ENCODE data around the gene CFAP70. TPM values are rescaled to one million over a fixed set of nuclear protein-coding genes. Genes with fewer than 3 reads are reported as not detected.

Gene CFAP70
- total and polyA plus RNA-seq, 4 donors, result 4.7 to 22.6 (median 11.5) TPM

GRCh38 chr10:73229567-73229966, 129.1 kb downstream of the CFAP70 start:
- H3K4me3 ChIP-seq (ENCODE audit: low read depth, low read length), result no peak overlapping the region
- H3K9me3 ChIP-seq (ENCODE audit: control insufficient read depth, insufficient read depth, low read length), result no peaks in the 10 kb centered on the region
- peaks cover 11% of the 10 kb centered on the region for H3K36me3 ChIP-seq (ENCODE audit: control insufficient read depth, insufficient read depth, low read length)
- H3K27ac ChIP-seq (ENCODE audit: low read depth, low read length), result no peak overlapping the region
- no peaks in the 10 kb centered on the region for H3K4me1 ChIP-seq (ENCODE audit: control insufficient read depth, insufficient read depth, low read length)
- DNase-seq (ENCODE audit: low read depth in 4 of 6, low spot score in 6 of 6), result no peak
- H3K27me3 ChIP-seq (ENCODE audit: control insufficient read depth, insufficient read depth, low read length), result no peaks in the 10 kb centered on the region
- WGBS (ENCODE audit: insufficient coverage), result 91% methylated on average over 5 of the region's 6 CpGs

GRCh38 chr10:73228247-73228646, 130.4 kb downstream of the CFAP70 start:
- DNase-seq (ENCODE audit: low read depth in 4 of 6, low spot score in 6 of 6), result no peak
- Histone ChIP-seq H3K4me3 (ENCODE audit: low read depth, low read length) (no peak overlapping the region), H3K4me1 (ENCODE audit: control insufficient read depth, insufficient read depth, low read length) (no peaks in the 10 kb centered on the region), H3K9me3 (ENCODE audit: control insufficient read depth, insufficient read depth, low read length) (no peaks in the 10 kb centered on the region), H3K36me3 (ENCODE audit: control insufficient read depth, insufficient read depth, low read length) (peaks cover 9% of the 10 kb centered on the region), H3K27me3 (ENCODE audit: control insufficient read depth, insufficient read depth, low read length) (no peaks in the 10 kb centered on the region), H3K27ac (ENCODE audit: low read depth, low read length) (no peak overlapping the region)
- WGBS (ENCODE audit: insufficient coverage), result 100% methylated on average over 1 of the region's 3 CpGs

- Histone ChIP-seq H3K4me1 (ENCODE audit: control insufficient read depth, insufficient read depth, low read length) (no peaks in the 10 kb centered on the region), H3K4me3 (ENCODE audit: low read depth, low read length) (no peak overlapping the region), H3K27ac (ENCODE audit: low read depth, low read length) (no peak overlapping the region), H3K27me3 (ENCODE audit: control insufficient read depth, insufficient read depth, low read length) (no peaks in the 10 kb centered on the region), H3K36me3 (ENCODE audit: control insufficient read depth, insufficient read depth, low read length) (peaks cover 8% of the 10 kb centered on the region), H3K9me3 (ENCODE audit: control insufficient read depth, insufficient read depth, low read length) (no peaks in the 10 kb centered on the region)
- DNase-seq (ENCODE audit: low read depth in 4 of 6, low spot score in 6 of 6), result no peak
Observed at GRCh38 chr10:73226663-73227062, 132.0 kb downstream of the CFAP70 start.

GRCh38 chr10:73225518-73225917, 133.1 kb downstream of the CFAP70 start:
- Histone ChIP-seq H3K4me3 (ENCODE audit: low read depth, low read length) (no peak overlapping the region), H3K9me3 (ENCODE audit: control insufficient read depth, insufficient read depth, low read length) (no peaks in the 10 kb centered on the region), H3K36me3 (ENCODE audit: control insufficient read depth, insufficient read depth, low read length) (peaks cover 7% of the 10 kb centered on the region), H3K4me1 (ENCODE audit: control insufficient read depth, insufficient read depth, low read length) (no peaks in the 10 kb centered on the region), H3K27me3 (ENCODE audit: control insufficient read depth, insufficient read depth, low read length) (no peaks in the 10 kb centered on the region), H3K27ac (ENCODE audit: low read depth, low read length) (no peak overlapping the region)
- no peak for DNase-seq (ENCODE audit: low read depth in 4 of 6, low spot score in 6 of 6)

GRCh38 chr10:73220989-73221388, 137.7 kb downstream of the CFAP70 start:
- no CpG with 5 or more reads among the region's 1 CpG for WGBS (ENCODE audit: insufficient coverage)
- H3K27me3 ChIP-seq (ENCODE audit: control insufficient read depth, insufficient read depth, low read length), result no peaks in the 10 kb centered on the region

GRCh38 chr10:73219384-73219783, 139.3 kb downstream of the CFAP70 start:
- H3K4me1 ChIP-seq (ENCODE audit: control insufficient read depth, insufficient read depth, low read length), result no peaks in the 10 kb centered on the region
- no peak overlapping the region for H3K27ac ChIP-seq (ENCODE audit: low read depth, low read length)
- H3K4me3 ChIP-seq (ENCODE audit: low read depth, low read length), result no peak overlapping the region
- H3K9me3 ChIP-seq (ENCODE audit: control insufficient read depth, insufficient read depth, low read length), result no peaks in the 10 kb centered on the region
- H3K27me3 ChIP-seq (ENCODE audit: control insufficient read depth, insufficient read depth, low read length), result no peaks in the 10 kb centered on the region
- DNase-seq (ENCODE audit: low read depth in 4 of 6, low spot score in 6 of 6), result no peak
- H3K36me3 ChIP-seq (ENCODE audit: control insufficient read depth, insufficient read depth, low read length), result peaks cover 8% of the 10 kb centered on the region

More at GRCh38 chr10:73220989-73221388, 137.7 kb downstream of the CFAP70 start:
- Histone ChIP-seq H3K36me3 (ENCODE audit: control insufficient read depth, insufficient read depth, low read length) (peaks cover 8% of the 10 kb centered on the region), H3K4me1 (ENCODE audit: control insufficient read depth, insufficient read depth, low read length) (no peaks in the 10 kb centered on the region), H3K4me3 (ENCODE audit: low read depth, low read length) (no peak overlapping the region), H3K9me3 (ENCODE audit: control insufficient read depth, insufficient read depth, low read length) (no peaks in the 10 kb centered on the region), H3K27ac (ENCODE audit: low read depth, low read length) (no peak overlapping the region)
- no peak for DNase-seq (ENCODE audit: low read depth in 4 of 6, low spot score in 6 of 6)

- Histone ChIP-seq H3K4me1 (ENCODE audit: control insufficient read depth, insufficient read depth, low read length) (no peaks in the 10 kb centered on the region), H3K27ac (ENCODE audit: low read depth, low read length) (no peak overlapping the region), H3K4me3 (ENCODE audit: low read depth, low read length) (no peak overlapping the region), H3K27me3 (ENCODE audit: control insufficient read depth, insufficient read depth, low read length) (no peaks in the 10 kb centered on the region), H3K36me3 (ENCODE audit: control insufficient read depth, insufficient read depth, low read length) (peaks cover 8% of the 10 kb centered on the region), H3K9me3 (ENCODE audit: control insufficient read depth, insufficient read depth, low read length) (no peaks in the 10 kb centered on the region)
- WGBS (ENCODE audit: insufficient coverage), result 94% methylated on average over 2 of the region's 2 CpGs
- DNase-seq (ENCODE audit: low read depth in 4 of 6, low spot score in 6 of 6), result no peak
Observed at GRCh38 chr10:73218431-73219191, 140.1 kb downstream of the CFAP70 start.

- WGBS (ENCODE audit: insufficient coverage), result no CpG with 5 or more reads among the region's 2 CpGs
- no peak overlapping the region for H3K27ac ChIP-seq (ENCODE audit: low read depth, low read length)
Observed at GRCh38 chr10:73217628-73218027, 141.0 kb downstream of the CFAP70 start.

GRCh38 chr10:73215749-73216148, 142.9 kb downstream of the CFAP70 start:
- Histone ChIP-seq H3K27me3 (ENCODE audit: control insufficient read depth, insufficient read depth, low read length) (no peaks in the 10 kb centered on the region), H3K9me3 (ENCODE audit: control insufficient read depth, insufficient read depth, low read length) (no peaks in the 10 kb centered on the region), H3K36me3 (ENCODE audit: control insufficient read depth, insufficient read depth, low read length) (peaks cover 15% of the 10 kb centered on the region), H3K4me1 (ENCODE audit: control insufficient read depth, insufficient read depth, low read length) (no peaks in the 10 kb centered on the region), H3K27ac (ENCODE audit: low read depth, low read length) (no peak overlapping the region), H3K4me3 (ENCODE audit: low read depth, low read length) (no peak overlapping the region)
- no peak for DNase-seq (ENCODE audit: low read depth in 4 of 6, low spot score in 6 of 6)
- WGBS (ENCODE audit: insufficient coverage), result 83% methylated on average over 1 of the region's 1 CpG

More at GRCh38 chr10:73217628-73218027, 141.0 kb downstream of the CFAP70 start:
- no peak for DNase-seq (ENCODE audit: low read depth in 4 of 6, low spot score in 6 of 6)
- Histone ChIP-seq H3K36me3 (ENCODE audit: control insufficient read depth, insufficient read depth, low read length) (peaks cover 11% of the 10 kb centered on the region), H3K9me3 (ENCODE audit: control insufficient read depth, insufficient read depth, low read length) (no peaks in the 10 kb centered on the region), H3K27me3 (ENCODE audit: control insufficient read depth, insufficient read depth, low read length) (no peaks in the 10 kb centered on the region), H3K4me3 (ENCODE audit: low read depth, low read length) (no peak overlapping the region), H3K4me1 (ENCODE audit: control insufficient read depth, insufficient read depth, low read length) (no peaks in the 10 kb centered on the region)

GRCh38 chr10:73211106-73211811, 147.4 kb downstream of the CFAP70 start:
- no peaks in the 10 kb centered on the region for H3K27me3 ChIP-seq (ENCODE audit: control insufficient read depth, insufficient read depth, low read length)
- DNase-seq (ENCODE audit: low read depth in 4 of 6, low spot score in 6 of 6), result no peak
- no peak overlapping the region for H3K27ac ChIP-seq (ENCODE audit: low read depth, low read length)
- H3K4me3 ChIP-seq (ENCODE audit: low read depth, low read length), result no peak overlapping the region
- H3K36me3 ChIP-seq (ENCODE audit: control insufficient read depth, insufficient read depth, low read length), result peaks cover 17% of the 10 kb centered on the region
- H3K4me1 ChIP-seq (ENCODE audit: control insufficient read depth, insufficient read depth, low read length), result no peaks in the 10 kb centered on the region
- no CpG with 5 or more reads among the region's 4 CpGs for WGBS (ENCODE audit: insufficient coverage)
- H3K9me3 ChIP-seq (ENCODE audit: control insufficient read depth, insufficient read depth, low read length), result no peaks in the 10 kb centered on the region
